Measurements from ENCODE around the gene ZNF541.
A peak's percentile ranks its signal among the peaks of the same experiment; 100 is the strongest.
"Not testable (repeated sequence)": the region's sequence is repeated elsewhere in the genome, so short reads cannot be mapped to it uniquely, and the experiment has no call there.

ZNF541 gene

DNA sequence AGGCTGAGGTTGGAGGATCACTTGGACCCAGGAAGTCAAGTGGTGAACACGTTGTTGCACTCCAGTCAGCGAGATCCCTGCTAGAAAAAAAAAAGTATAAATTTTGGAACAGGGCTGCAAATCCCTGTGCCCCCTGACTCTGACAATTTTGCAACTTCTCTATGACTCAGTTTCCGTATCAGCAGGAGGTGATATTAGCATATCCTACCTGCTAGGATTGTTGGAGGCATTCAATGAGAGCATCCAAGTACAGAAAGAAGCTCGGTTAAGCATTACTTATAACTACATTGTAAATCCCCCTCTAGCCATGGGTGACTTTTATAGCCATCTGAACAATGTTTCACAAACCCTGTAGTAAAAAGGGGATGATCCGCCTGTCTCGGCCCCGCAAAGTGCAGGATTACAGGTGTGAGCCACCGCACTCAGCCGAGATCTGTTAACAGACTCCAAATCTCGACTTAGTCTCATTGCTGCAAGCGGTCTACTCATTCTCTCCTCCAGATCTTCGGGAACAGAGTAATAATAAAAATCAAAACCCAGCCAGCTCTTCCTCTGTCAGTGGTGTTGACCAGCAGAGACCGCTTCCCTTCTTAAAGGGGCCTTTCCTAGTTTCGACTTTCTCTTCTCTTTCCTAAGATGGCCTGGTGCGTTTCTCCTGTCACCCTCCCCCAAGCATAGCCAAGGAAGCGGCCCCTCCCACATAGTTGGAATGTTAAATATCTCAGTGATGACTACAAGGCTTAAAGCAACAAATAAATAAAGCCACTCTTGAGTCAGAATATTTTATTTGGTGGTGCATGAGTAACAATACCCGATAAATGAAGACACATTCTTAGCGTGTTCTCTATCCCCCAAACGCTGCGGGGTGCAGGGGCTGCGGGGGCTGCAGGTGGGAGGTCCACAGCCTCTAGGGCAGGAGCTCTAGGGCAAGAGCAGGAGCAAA is 25.7 kb upstream of the ZNF541 start:
- H3K9me3 ChIP-seq (ENCODE audit: control insufficient read depth, insufficient read depth, low read length) = no peaks in the 10 kb centered on the region
- no peaks in the 10 kb centered on the region for H3K27me3 ChIP-seq (ENCODE audit: control insufficient read depth, insufficient read depth, low read length)
- H3K27ac ChIP-seq (ENCODE audit: low read length) = peak overlapping the region; percentile 30
- no peak for DNase-seq (ENCODE audit: low read depth, low spot score)
- peak overlapping the region; percentile 22; the same call in 1 of the 2 replicates for H3K4me3 ChIP-seq (ENCODE audit: low read length)
- H3K4me1 ChIP-seq (ENCODE audit: control insufficient read depth, insufficient read depth, low read length) = peaks cover 2% of the 10 kb centered on the region; the same call in 1 of the 2 replicates
- no CpG with 5 or more reads among the region's 21 CpGs for WGBS (ENCODE audit: insufficient coverage, insufficient read length)
- no peaks in the 10 kb centered on the region for H3K36me3 ChIP-seq (ENCODE audit: control insufficient read depth, insufficient read depth, low read length)

- WGBS (ENCODE audit: insufficient coverage, insufficient read length) = no CpG with 5 or more reads among the region's 6 CpGs
- Histone ChIP-seq H3K4me1 (ENCODE audit: control insufficient read depth, insufficient read depth, low read length) (peaks cover 2% of the 10 kb centered on the region; the same call in 1 of the 2 replicates), H3K27me3 (ENCODE audit: control insufficient read depth, insufficient read depth, low read length) (no peaks in the 10 kb centered on the region), H3K4me3 (ENCODE audit: low read length) (no peak overlapping the region), H3K36me3 (ENCODE audit: control insufficient read depth, insufficient read depth, low read length) (no peaks in the 10 kb centered on the region), H3K27ac (ENCODE audit: low read length) (no peak overlapping the region), H3K9me3 (ENCODE audit: control insufficient read depth, insufficient read depth, low read length) (no peaks in the 10 kb centered on the region)
- DNase-seq (ENCODE audit: low read depth, low spot score) = no peak
These were observed 23.0 kb upstream of the ZNF541 start for GRCh38 chr19:47595944-47596343.

DNA sequence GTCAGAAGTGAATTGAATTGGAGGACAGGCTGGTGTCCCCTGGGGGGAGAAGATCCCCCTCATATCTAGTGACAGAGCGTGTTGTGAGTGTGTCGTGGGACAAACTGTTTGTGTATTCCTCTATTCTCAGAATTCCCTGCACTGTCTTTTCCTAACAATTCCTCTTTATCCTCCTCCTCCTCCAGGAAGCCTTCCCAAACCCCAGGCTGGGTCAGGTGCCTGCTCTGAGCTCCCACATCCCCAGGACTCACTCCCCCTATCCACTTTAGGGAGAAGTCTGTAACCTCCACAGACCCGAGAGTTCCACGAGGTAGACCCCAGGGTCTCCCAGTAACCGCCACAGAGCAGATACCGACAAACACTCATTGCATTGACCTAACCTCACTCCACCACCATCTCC is 20.9 kb upstream of the ZNF541 start:
- no peak for DNase-seq (ENCODE audit: low read depth, low spot score)

GRCh38 chr19:47589824-47590223 is 16.9 kb upstream of the ZNF541 start:
- H3K27me3 ChIP-seq (ENCODE audit: control insufficient read depth, insufficient read depth, low read length) = no peaks in the 10 kb centered on the region
- H3K4me3 ChIP-seq (ENCODE audit: low read length) = no peak overlapping the region
- no peaks in the 10 kb centered on the region for H3K36me3 ChIP-seq (ENCODE audit: control insufficient read depth, insufficient read depth, low read length)
- no peaks in the 10 kb centered on the region for H3K4me1 ChIP-seq (ENCODE audit: control insufficient read depth, insufficient read depth, low read length)
- no CpG with 5 or more reads among the region's 7 CpGs for WGBS (ENCODE audit: insufficient coverage, insufficient read length)
- no peak overlapping the region for H3K27ac ChIP-seq (ENCODE audit: low read length)
- peaks cover 2% of the 10 kb centered on the region; the same call in 1 of the 2 replicates for H3K9me3 ChIP-seq (ENCODE audit: control insufficient read depth, insufficient read depth, low read length)
- DNase-seq (ENCODE audit: low read depth, low spot score) = no peak

More for the DNA sequence above, 20.9 kb upstream of the ZNF541 start:
- Histone ChIP-seq H3K36me3 (ENCODE audit: control insufficient read depth, insufficient read depth, low read length) (no peaks in the 10 kb centered on the region), H3K27me3 (ENCODE audit: control insufficient read depth, insufficient read depth, low read length) (no peaks in the 10 kb centered on the region), H3K27ac (ENCODE audit: low read length) (no peak overlapping the region), H3K4me3 (ENCODE audit: low read length) (no peak overlapping the region), H3K4me1 (ENCODE audit: control insufficient read depth, insufficient read depth, low read length) (peaks cover 2% of the 10 kb centered on the region; the same call in 1 of the 2 replicates), H3K9me3 (ENCODE audit: control insufficient read depth, insufficient read depth, low read length) (no peaks in the 10 kb centered on the region)
- WGBS (ENCODE audit: insufficient coverage, insufficient read length) = no CpG with 5 or more reads among the region's 6 CpGs

DNA sequence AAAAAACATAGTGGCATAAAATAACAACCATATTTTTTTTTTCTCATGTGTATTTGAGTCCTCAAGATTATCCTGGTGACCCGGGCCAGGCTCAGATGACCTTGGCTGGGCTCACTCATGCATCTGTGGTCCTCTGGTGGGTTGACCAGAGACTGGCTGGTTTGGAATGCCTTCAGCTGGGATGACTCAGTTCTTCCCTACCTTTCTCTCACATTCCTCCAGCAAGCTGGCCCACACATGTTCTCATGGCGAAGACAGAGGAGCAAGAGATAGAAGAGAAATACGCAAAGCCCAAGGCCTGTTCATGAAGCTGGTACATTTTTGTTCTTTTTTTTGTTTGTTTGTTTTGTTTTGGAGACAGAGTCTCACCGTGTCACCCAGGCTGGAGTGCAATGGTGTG is 14.3 kb upstream of the ZNF541 start:
- no CpG with 5 or more reads among the region's 4 CpGs for WGBS (ENCODE audit: insufficient coverage, insufficient read length)
- no peaks in the 10 kb centered on the region for H3K4me1 ChIP-seq (ENCODE audit: control insufficient read depth, insufficient read depth, low read length)
- H3K4me3 ChIP-seq (ENCODE audit: low read length) = no peak overlapping the region
- no peak for DNase-seq (ENCODE audit: low read depth, low spot score)
- no peak overlapping the region for H3K27ac ChIP-seq (ENCODE audit: low read length)
- H3K27me3 ChIP-seq (ENCODE audit: control insufficient read depth, insufficient read depth, low read length) = no peaks in the 10 kb centered on the region
- H3K9me3 ChIP-seq (ENCODE audit: control insufficient read depth, insufficient read depth, low read length) = peaks cover 2% of the 10 kb centered on the region; the same call in 1 of the 2 replicates
- no peaks in the 10 kb centered on the region for H3K36me3 ChIP-seq (ENCODE audit: control insufficient read depth, insufficient read depth, low read length)

GRCh38 chr19:47583161-47583560 is 10.2 kb upstream of the ZNF541 start:
- H3K36me3 ChIP-seq (ENCODE audit: control insufficient read depth, insufficient read depth, low read length); H3K4me3 ChIP-seq (ENCODE audit: low read length); H3K4me1 ChIP-seq (ENCODE audit: control insufficient read depth, insufficient read depth, low read length); H3K27ac ChIP-seq (ENCODE audit: low read length); H3K27me3 ChIP-seq (ENCODE audit: control insufficient read depth, insufficient read depth, low read length); DNase-seq (ENCODE audit: low read depth, low spot score); H3K9me3 ChIP-seq (ENCODE audit: control insufficient read depth, insufficient read depth, low read length): not testable (repeated sequence)
- no CpG with 5 or more reads among the region's 1 CpG for WGBS (ENCODE audit: insufficient coverage, insufficient read length)

GRCh38 chr19:47582320-47582909 is 9.5 kb upstream of the ZNF541 start:
- no CpG with 5 or more reads among the region's 6 CpGs for WGBS (ENCODE audit: insufficient coverage, insufficient read length)
- Histone ChIP-seq H3K27ac (ENCODE audit: low read length) (no peak overlapping the region), H3K4me1 (ENCODE audit: control insufficient read depth, insufficient read depth, low read length) (no peaks in the 10 kb centered on the region), H3K27me3 (ENCODE audit: control insufficient read depth, insufficient read depth, low read length) (no peaks in the 10 kb centered on the region), H3K4me3 (ENCODE audit: low read length) (no peak overlapping the region), H3K36me3 (ENCODE audit: control insufficient read depth, insufficient read depth, low read length) (no peaks in the 10 kb centered on the region; the same call in 1 of the 2 replicates), H3K9me3 (ENCODE audit: control insufficient read depth, insufficient read depth, low read length) (peaks cover 2% of the 10 kb centered on the region; the same call in 1 of the 2 replicates)
- DNase-seq (ENCODE audit: low read depth, low spot score) = no peak

- Histone ChIP-seq H3K36me3 (ENCODE audit: control insufficient read depth, insufficient read depth, low read length) (no peaks in the 10 kb centered on the region; the same call in 1 of the 2 replicates), H3K4me3 (ENCODE audit: low read length) (no peak overlapping the region), H3K27ac (ENCODE audit: low read length) (no peak overlapping the region), H3K4me1 (ENCODE audit: control insufficient read depth, insufficient read depth, low read length) (no peaks in the 10 kb centered on the region), H3K9me3 (ENCODE audit: control insufficient read depth, insufficient read depth, low read length) (peaks cover 2% of the 10 kb centered on the region; the same call in 1 of the 2 replicates), H3K27me3 (ENCODE audit: control insufficient read depth, insufficient read depth, low read length) (no peaks in the 10 kb centered on the region)
- no peak for DNase-seq (ENCODE audit: low read depth, low spot score)
- no CpG with 5 or more reads among the region's 6 CpGs for WGBS (ENCODE audit: insufficient coverage, insufficient read length)
These were observed 8.8 kb upstream of the ZNF541 start for GRCh38 chr19:47581605-47582319.

- Histone ChIP-seq H3K27me3 (ENCODE audit: control insufficient read depth, insufficient read depth, low read length) (no peaks in the 10 kb centered on the region), H3K36me3 (ENCODE audit: control insufficient read depth, insufficient read depth, low read length) (no peaks in the 10 kb centered on the region; the same call in 1 of the 2 replicates), H3K4me3 (ENCODE audit: low read length) (no peak overlapping the region), H3K4me1 (ENCODE audit: control insufficient read depth, insufficient read depth, low read length) (no peaks in the 10 kb centered on the region), H3K9me3 (ENCODE audit: control insufficient read depth, insufficient read depth, low read length) (no peaks in the 10 kb centered on the region), H3K27ac (ENCODE audit: low read length) (no peak overlapping the region)
- DNase-seq (ENCODE audit: low read depth, low spot score) = no peak
- WGBS (ENCODE audit: insufficient coverage, insufficient read length) = no CpG with 5 or more reads among the region's 3 CpGs
These were observed 7.4 kb upstream of the ZNF541 start for GRCh38 chr19:47580397-47580796.

GRCh38 chr19:47572635-47573034 is 313 bp downstream of the ZNF541 start:
- no peak for DNase-seq (ENCODE audit: low read depth, low spot score)
- no peak overlapping the region for H3K27ac ChIP-seq (ENCODE audit: low read length)
- H3K27me3 ChIP-seq (ENCODE audit: control insufficient read depth, insufficient read depth, low read length) = no peaks in the 10 kb centered on the region
- no peak overlapping the region for H3K4me3 ChIP-seq (ENCODE audit: low read length)
- WGBS (ENCODE audit: insufficient coverage, insufficient read length) = 100% methylated on average over 1 of the region's 22 CpGs
- H3K4me1 ChIP-seq (ENCODE audit: control insufficient read depth, insufficient read depth, low read length) = no peaks in the 10 kb centered on the region
- no peaks in the 10 kb centered on the region for H3K36me3 ChIP-seq (ENCODE audit: control insufficient read depth, insufficient read depth, low read length)
- H3K9me3 ChIP-seq (ENCODE audit: control insufficient read depth, insufficient read depth, low read length) = no peaks in the 10 kb centered on the region

All from iPS DF 6.9 (cell line).